Cardiac atrium fibroblast (primary cell): ENCODE results near the gene MFN2. TPM values are rescaled to one million over a fixed set of nuclear protein-coding genes. Genes with fewer than 3 reads are reported as not detected.

ENCODE experiments used
- total RNA-seq: library from RNA; depleted of rRNA; stranded (reverse); fragments of >200 nt; gene quantifications from 2 replicates; pipeline ENCODE4 v1.2.3, GENCODE V29; 2015

Gene MFN2
- 33.0 and 49.2 TPM in 2 replicates for total RNA-seq

GRCh38 chr1:11979851-11980675 is at the start of gene MFN2:
TSS of gene MFN2 (plus strand) at chr1:11980444. CDS start at chr1:11989169, 8,725 bp downstream.

GRCh38 chr1:11934302-11935056 is 45.8 kb upstream of the MFN2 start, which contains the start of gene PLOD1:
TSS of gene PLOD1 (plus strand) at chr1:11934717. CDS start at chr1:11934780, 63 bp downstream.

Other genes with a start within 250 kb of the MFN2 start
- 48.4 and 77.8 TPM in 2 replicates for gene AGTRAP, start 244.3 kb upstream of the MFN2 start, total RNA-seq
- 3.6 TPM in 1 of 2 replicates, not detected in the other for gene C1orf167, start 218.3 kb upstream of the MFN2 start, total RNA-seq
- 16.5 and 18.2 TPM in 2 replicates for gene MTHFR, start 174.5 kb upstream of the MFN2 start, total RNA-seq
- 5.4 and 7.6 TPM in 2 replicates for gene CLCN6, start 174.3 kb upstream of the MFN2 start, total RNA-seq
- not detected in 2 replicates for gene NPPA, start 132.7 kb upstream of the MFN2 start, total RNA-seq
- gene NPPB, start 121.5 kb upstream of the MFN2 start, total RNA-seq: 3.2 and 6.5 TPM in 2 replicates
- gene KIAA2013, start 54.0 kb upstream of the MFN2 start, total RNA-seq: 77.4 and 93.0 TPM in 2 replicates
- gene PLOD1, start 45.7 kb upstream of the MFN2 start, total RNA-seq: 1,176 and 1,236 TPM in 2 replicates
- 25.1 and 30.1 TPM in 2 replicates for gene MIIP, start 39.1 kb downstream of the MFN2 start, total RNA-seq
- gene TNFRSF8, start 82.9 kb downstream of the MFN2 start, total RNA-seq: 0.16 and 0.18 TPM in 2 replicates
- gene TNFRSF1B, start 186.5 kb downstream of the MFN2 start, total RNA-seq: 17.2 and 30.5 TPM in 2 replicates
- 19.4 and 22.7 TPM in 2 replicates for gene VPS13D, start 249.6 kb downstream of the MFN2 start, total RNA-seq